Measurements from ENCODE around the gene GNA12.

The GNA12 gene

GRCh38 chr7:2710286-2710655 lies 133.8 kb downstream of the GNA12 start:
- H3K27me3 ChIP-seq (replicated peaks; ENCODE audit: control insufficient read depth, insufficient read depth, low read length): no peaks in the 10 kb centered on the region
- DNase-seq (ENCODE audit: low read depth): no peak
- peaks cover 8% of the 10 kb centered on the region for H3K4me1 ChIP-seq (ENCODE audit: control insufficient read depth, insufficient read depth, low read length)
- H3K4me3 ChIP-seq (ENCODE audit: low read length): peak overlapping the region; percentile 71
- H3K9me3 ChIP-seq (ENCODE audit: control insufficient read depth, low read length): no peaks in the 10 kb centered on the region
- H3K9ac ChIP-seq (ENCODE audit: low read length): peak overlapping the region; percentile 66
- no peaks in the 10 kb centered on the region for H3K36me3 ChIP-seq (ENCODE audit: control insufficient read depth, insufficient read depth, low read length, severe bottlenecking)

- Histone ChIP-seq H3K27me3 (replicated peaks; ENCODE audit: control insufficient read depth, insufficient read depth, low read length) (no peaks in the 10 kb centered on the region), H3K4me1 (ENCODE audit: control insufficient read depth, insufficient read depth, low read length) (peaks cover 8% of the 10 kb centered on the region), H3K4me3 (ENCODE audit: low read length) (peak overlapping the region; percentile 71), H3K9ac (ENCODE audit: low read length) (peak overlapping the region; percentile 66), H3K9me3 (ENCODE audit: control insufficient read depth, low read length) (no peaks in the 10 kb centered on the region), H3K36me3 (ENCODE audit: control insufficient read depth, insufficient read depth, low read length, severe bottlenecking) (no peaks in the 10 kb centered on the region)
- peak; percentile 51 for DNase-seq (ENCODE audit: low read depth)
Measured at GRCh38 chr7:2709553-2710285, 134.4 kb downstream of the GNA12 start.

DNA sequence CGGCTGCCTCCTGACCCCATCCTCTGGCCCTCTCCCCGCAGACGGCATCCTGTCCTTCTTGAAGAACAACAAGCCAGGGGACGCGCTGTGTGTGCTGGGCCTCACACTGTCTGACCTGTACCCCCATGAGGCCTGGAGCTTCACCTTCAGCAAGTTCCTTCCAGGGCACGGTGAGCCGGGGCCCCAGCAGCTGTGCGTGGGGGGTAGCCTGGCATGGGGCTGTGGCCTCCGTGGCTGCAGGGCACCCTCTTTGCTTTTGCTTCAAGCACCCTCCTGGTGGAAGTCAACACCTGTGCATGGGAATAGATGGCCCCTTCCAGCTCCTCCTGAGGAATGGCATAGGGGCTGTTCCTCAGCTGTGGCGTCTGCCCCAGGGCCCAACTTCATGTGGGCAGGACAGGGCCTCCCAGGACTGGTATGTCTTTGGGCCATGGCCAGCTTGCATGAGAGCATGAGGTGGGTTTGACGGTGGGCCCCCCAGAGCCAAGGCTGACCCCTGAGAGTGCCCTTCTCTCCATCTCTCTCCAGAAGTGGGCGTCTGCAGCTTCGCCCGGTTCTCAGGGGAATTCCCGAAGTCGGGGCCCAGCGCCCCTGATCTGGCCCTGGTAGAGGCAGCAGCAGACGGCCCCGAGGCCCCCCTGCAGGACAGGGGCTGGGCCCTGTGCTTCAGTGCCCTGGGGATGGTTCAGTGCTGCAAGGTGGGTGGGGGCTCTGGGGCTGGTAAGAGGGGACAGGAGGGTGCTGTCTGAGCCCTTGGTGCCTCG lies 135.4 kb downstream of the GNA12 start:
- Histone ChIP-seq H3K9ac (ENCODE audit: low read length) (no peak overlapping the region), H3K4me1 (ENCODE audit: control insufficient read depth, insufficient read depth, low read length) (peaks cover 8% of the 10 kb centered on the region), H3K4me3 (ENCODE audit: low read length) (no peak overlapping the region), H3K27me3 (replicated peaks; ENCODE audit: control insufficient read depth, insufficient read depth, low read length) (no peaks in the 10 kb centered on the region), H3K9me3 (ENCODE audit: control insufficient read depth, low read length) (no peaks in the 10 kb centered on the region), H3K36me3 (ENCODE audit: control insufficient read depth, insufficient read depth, low read length, severe bottlenecking) (no peaks in the 10 kb centered on the region)
- no peak for DNase-seq (ENCODE audit: low read depth)

- Histone ChIP-seq H3K4me1 (ENCODE audit: control insufficient read depth, insufficient read depth, low read length) (peaks cover 8% of the 10 kb centered on the region), H3K4me3 (ENCODE audit: low read length) (no peak overlapping the region), H3K9ac (ENCODE audit: low read length) (no peak overlapping the region), H3K36me3 (ENCODE audit: control insufficient read depth, insufficient read depth, low read length, severe bottlenecking) (no peaks in the 10 kb centered on the region), H3K9me3 (ENCODE audit: control insufficient read depth, low read length) (no peaks in the 10 kb centered on the region), H3K27me3 (replicated peaks; ENCODE audit: control insufficient read depth, insufficient read depth, low read length) (no peaks in the 10 kb centered on the region)
- no peak for DNase-seq (ENCODE audit: low read depth)
Measured at GRCh38 chr7:2708041-2708440, 136.1 kb downstream of the GNA12 start.

DNA sequence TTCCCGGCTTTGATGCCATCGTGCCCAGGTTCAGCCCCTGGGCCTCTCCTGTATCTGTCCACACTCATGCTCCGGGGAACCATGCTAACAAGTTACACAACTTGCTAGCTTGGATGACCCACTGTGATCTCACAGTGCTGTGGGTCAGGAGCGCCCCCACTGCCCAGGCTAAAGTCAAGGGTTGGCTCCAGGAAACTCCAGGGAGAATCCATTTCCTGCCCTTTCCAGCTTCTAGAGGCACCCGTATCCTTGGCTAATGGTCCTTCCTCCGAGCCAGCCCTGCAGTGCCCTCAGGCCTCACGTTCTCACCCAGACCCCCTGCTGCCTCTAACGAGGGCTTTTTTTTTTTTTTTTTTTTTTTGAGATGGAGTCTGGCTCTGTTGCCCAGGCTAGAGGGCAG lies 136.6 kb downstream of the GNA12 start:
- Histone ChIP-seq H3K9ac (ENCODE audit: low read length) (no peak overlapping the region), H3K27me3 (replicated peaks; ENCODE audit: control insufficient read depth, insufficient read depth, low read length) (no peaks in the 10 kb centered on the region), H3K36me3 (ENCODE audit: control insufficient read depth, insufficient read depth, low read length, severe bottlenecking) (no peaks in the 10 kb centered on the region), H3K9me3 (ENCODE audit: control insufficient read depth, low read length) (no peaks in the 10 kb centered on the region), H3K4me1 (ENCODE audit: control insufficient read depth, insufficient read depth, low read length) (peaks cover 8% of the 10 kb centered on the region), H3K4me3 (ENCODE audit: low read length) (no peak overlapping the region)
- DNase-seq (ENCODE audit: low read depth): no peak

- DNase-seq (ENCODE audit: low read depth): no peak
- Histone ChIP-seq H3K4me3 (ENCODE audit: low read length) (no peak overlapping the region), H3K9me3 (ENCODE audit: control insufficient read depth, low read length) (no peaks in the 10 kb centered on the region), H3K4me1 (ENCODE audit: control insufficient read depth, insufficient read depth, low read length) (peaks cover 12% of the 10 kb centered on the region), H3K9ac (ENCODE audit: low read length) (no peak overlapping the region), H3K27me3 (replicated peaks; ENCODE audit: control insufficient read depth, insufficient read depth, low read length) (no peaks in the 10 kb centered on the region), H3K36me3 (ENCODE audit: control insufficient read depth, insufficient read depth, low read length, severe bottlenecking) (no peaks in the 10 kb centered on the region)
Measured at GRCh38 chr7:2706685-2707126, 137.4 kb downstream of the GNA12 start.

- Histone ChIP-seq H3K9ac (ENCODE audit: low read length) (no peak overlapping the region), H3K4me3 (ENCODE audit: low read length) (no peak overlapping the region), H3K36me3 (ENCODE audit: control insufficient read depth, insufficient read depth, low read length, severe bottlenecking) (no peaks in the 10 kb centered on the region), H3K4me1 (ENCODE audit: control insufficient read depth, insufficient read depth, low read length) (peaks cover 12% of the 10 kb centered on the region), H3K27me3 (replicated peaks; ENCODE audit: control insufficient read depth, insufficient read depth, low read length) (no peaks in the 10 kb centered on the region), H3K9me3 (ENCODE audit: control insufficient read depth, low read length) (no peaks in the 10 kb centered on the region)
- no peak for DNase-seq (ENCODE audit: low read depth)
Measured at GRCh38 chr7:2705371-2706096, 138.6 kb downstream of the GNA12 start.

DNA sequence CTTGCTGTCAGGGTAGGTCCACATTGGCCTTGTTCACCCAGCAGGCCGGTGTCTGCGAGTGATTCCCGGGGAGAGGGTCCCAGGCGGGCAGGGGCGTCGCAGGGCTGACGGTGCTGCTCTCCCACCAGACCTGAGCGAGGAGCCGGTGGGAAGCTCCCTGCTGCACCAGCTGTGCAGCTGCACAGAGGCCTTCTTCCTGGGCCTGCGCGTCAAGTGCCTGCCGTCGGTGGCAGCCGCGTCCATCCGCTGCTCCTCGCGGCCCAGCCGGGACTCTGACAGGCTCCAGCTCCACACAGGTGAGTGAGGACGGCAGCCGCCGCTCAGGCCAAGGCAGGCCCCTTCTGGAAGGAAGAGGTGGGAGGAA lies 141.5 kb downstream of the GNA12 start:
- H3K27me3 ChIP-seq (replicated peaks; ENCODE audit: control insufficient read depth, insufficient read depth, low read length): peaks cover 3% of the 10 kb centered on the region
- no peak overlapping the region for H3K9ac ChIP-seq (ENCODE audit: low read length)
- no peaks in the 10 kb centered on the region for H3K36me3 ChIP-seq (ENCODE audit: control insufficient read depth, insufficient read depth, low read length, severe bottlenecking)
- no peak for DNase-seq (ENCODE audit: low read depth)
- no peak overlapping the region for H3K4me3 ChIP-seq (ENCODE audit: low read length)
- no peaks in the 10 kb centered on the region for H3K9me3 ChIP-seq (ENCODE audit: control insufficient read depth, low read length)
- peaks cover 4% of the 10 kb centered on the region for H3K4me1 ChIP-seq (ENCODE audit: control insufficient read depth, insufficient read depth, low read length)

GRCh38 chr7:2701832-2702593 lies 142.1 kb downstream of the GNA12 start:
- no peak overlapping the region for H3K4me3 ChIP-seq (ENCODE audit: low read length)
- H3K4me1 ChIP-seq (ENCODE audit: control insufficient read depth, insufficient read depth, low read length): peaks cover 4% of the 10 kb centered on the region
- H3K9ac ChIP-seq (ENCODE audit: low read length): peak overlapping the region; percentile 18
- no peak for DNase-seq (ENCODE audit: low read depth)
- no peaks in the 10 kb centered on the region for H3K9me3 ChIP-seq (ENCODE audit: control insufficient read depth, low read length)
- peaks cover 3% of the 10 kb centered on the region for H3K27me3 ChIP-seq (replicated peaks; ENCODE audit: control insufficient read depth, insufficient read depth, low read length)
- H3K36me3 ChIP-seq (ENCODE audit: control insufficient read depth, insufficient read depth, low read length, severe bottlenecking): no peaks in the 10 kb centered on the region

- peak overlapping the region; percentile 18 for H3K9ac ChIP-seq (ENCODE audit: low read length)
- H3K9me3 ChIP-seq (ENCODE audit: control insufficient read depth, low read length): no peaks in the 10 kb centered on the region
- H3K36me3 ChIP-seq (ENCODE audit: control insufficient read depth, insufficient read depth, low read length, severe bottlenecking): no peaks in the 10 kb centered on the region
- peaks cover 3% of the 10 kb centered on the region for H3K27me3 ChIP-seq (replicated peaks; ENCODE audit: control insufficient read depth, insufficient read depth, low read length)
- no peak for DNase-seq (ENCODE audit: low read depth)
- no peak overlapping the region for H3K4me3 ChIP-seq (ENCODE audit: low read length)
- peaks cover 4% of the 10 kb centered on the region for H3K4me1 ChIP-seq (ENCODE audit: control insufficient read depth, insufficient read depth, low read length)
Measured at GRCh38 chr7:2701424-2701823, 142.7 kb downstream of the GNA12 start.
